ENCODE results near the gene DUSP6. TPM values are rescaled to one million over a fixed set of nuclear protein-coding genes. Genes with fewer than 3 reads are reported as not detected.

Gene DUSP6
- total RNA-seq (10 to 100 TPM; 34.4 to 36.3 TPM), polyA plus RNA-seq (10 to 100 TPM; 24.1 to 37.0 TPM)

DNA sequence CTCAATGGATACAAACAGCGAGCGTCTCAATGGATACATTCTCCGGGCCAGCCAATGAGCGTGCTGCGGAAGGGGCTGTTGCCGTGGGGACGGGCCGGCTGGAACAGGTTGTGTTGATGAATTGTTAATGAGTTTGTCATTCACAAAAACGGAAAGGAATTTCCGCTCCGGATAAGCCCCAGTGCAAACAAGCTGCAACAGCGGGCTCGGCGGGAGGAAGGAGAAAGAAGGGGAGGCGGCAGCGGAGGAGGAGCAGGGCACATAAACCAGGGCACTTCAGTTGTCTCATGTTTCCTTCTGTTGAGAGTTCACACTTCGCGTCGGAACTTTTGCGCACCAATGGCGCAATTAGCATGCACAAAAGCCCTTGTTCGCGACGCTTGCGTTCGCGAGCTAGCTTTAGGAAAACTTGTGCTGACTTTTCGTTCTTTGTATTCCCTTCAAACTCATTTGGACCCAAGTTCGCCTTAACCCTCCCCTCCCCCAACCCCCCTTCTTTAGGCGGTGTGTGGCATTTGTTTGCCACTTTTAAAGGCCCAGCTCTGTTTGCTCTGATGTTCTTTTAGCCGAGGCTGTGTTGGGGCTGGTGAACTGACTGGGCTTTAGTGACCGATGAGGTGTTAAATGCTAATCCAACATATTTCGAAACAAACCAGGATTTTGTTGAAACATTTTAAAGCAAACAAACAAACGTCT is at the start of gene DUSP6:
Gene DUSP6, minus strand, starts transcription at position 10 of the 696 bp plus-strand sequence. CDS start 462 bp downstream, outside the sequence.
- under 1% methylated on average over 34 of the region's 34 CpGs for WGBS
- peaks cover 0 to 40% (median 26%) of the 10 kb centered on the region in 4 donors for H3K4me1 ChIP-seq (ENCODE audit: control insufficient read depth in 4 of 4, insufficient read depth in 4 of 4, low read length in 3 of 4)
- no peaks in the 10 kb centered on the region for H3K9me3 ChIP-seq (ENCODE audit: control insufficient read depth in 4 of 4, low read length in 3 of 4)
- H3K27me3 ChIP-seq (ENCODE audit: control insufficient read depth in 4 of 4, insufficient read depth in 4 of 4, low read length in 3 of 4) = no peaks in the 10 kb centered on the region
- peak; percentile 86 for DNase-seq (ENCODE audit: low spot score)
- H3K36me3 ChIP-seq (ENCODE audit: control insufficient read depth in 4 of 4, insufficient read depth in 3 of 4, low read depth in 1 of 4, low read length in 3 of 4) = peaks cover 0 to 22% (median 2%) of the 10 kb centered on the region in 4 donors
- H3K9ac ChIP-seq (ENCODE audit: low read depth in 1 of 2, low read length in 2 of 2) = peak within 1 kb of the TSS; percentile 98 to 100
- H3K4me3 ChIP-seq (ENCODE audit: low read depth in 1 of 3, low read length in 3 of 3) = peak within 1 kb of the TSS; percentile 85 to 98 (median 98)
- peak within 1 kb of the TSS; percentile 100 for H3K27ac ChIP-seq (ENCODE audit: low read depth in 1 of 2, low read length in 2 of 2)
- TF ChIP-seq JUND (IDR thresholded peaks at IDR 0.05) (peak in 1 of 2 donors; percentile 71), RAD21 (IDR thresholded peaks at IDR 0.05) (peak; percentile 49 to 70), FOXA1 (IDR thresholded peaks at IDR 0.05) (peak; percentile 82), REST (IDR thresholded peaks at IDR 0.05) (peak; percentile 91), EGR1 (IDR thresholded peaks at IDR 0.05; ENCODE audit: low read depth in 2 of 2) (peak; percentile 32 to 58), HNF4A (conservative IDR thresholded peaks at IDR 0.05) (peak; percentile 38 to 61), GABPA (IDR thresholded peaks at IDR 0.05 in 1 of 2, conservative IDR thresholded peaks at IDR 0.05 in 1 of 2) (peak; percentile 34 to 78), SP1 (IDR thresholded peaks at IDR 0.05) (peak; percentile 94), FOXA2 (IDR thresholded peaks at IDR 0.05) (peak; percentile 84), YY1 (IDR thresholded peaks at IDR 0.05) (peak; percentile 33), ZBTB33 (IDR thresholded peaks at IDR 0.05) (peak; percentile 46), RXRA (IDR thresholded peaks at IDR 0.05) (peak; percentile 50 to 81), TAF1 (conservative IDR thresholded peaks at IDR 0.05) (peak; percentile 92), NR2F2 (IDR thresholded peaks at IDR 0.05) (peak; percentile 78), HNF4G (IDR thresholded peaks at IDR 0.05) (no peak)
- TF ChIP-seq, protein P1, sequence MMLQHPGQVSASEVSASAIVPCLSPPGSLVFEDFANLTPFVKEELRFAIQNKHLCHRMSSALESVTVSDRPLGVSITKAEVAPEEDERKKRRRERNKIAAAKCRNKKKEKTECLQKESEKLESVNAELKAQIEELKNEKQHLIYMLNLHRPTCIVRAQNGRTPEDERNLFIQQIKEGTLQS (IDR thresholded peaks at IDR 0.05) = peak; percentile 58
- TF ChIP-seq, protein P2, sequence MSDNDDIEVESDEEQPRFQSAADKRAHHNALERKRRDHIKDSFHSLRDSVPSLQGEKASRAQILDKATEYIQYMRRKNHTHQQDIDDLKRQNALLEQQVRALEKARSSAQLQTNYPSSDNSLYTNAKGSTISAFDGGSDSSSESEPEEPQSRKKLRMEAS (IDR thresholded peaks at IDR 0.05) = peak; percentile 90
- TF ChIP-seq, protein P3, sequence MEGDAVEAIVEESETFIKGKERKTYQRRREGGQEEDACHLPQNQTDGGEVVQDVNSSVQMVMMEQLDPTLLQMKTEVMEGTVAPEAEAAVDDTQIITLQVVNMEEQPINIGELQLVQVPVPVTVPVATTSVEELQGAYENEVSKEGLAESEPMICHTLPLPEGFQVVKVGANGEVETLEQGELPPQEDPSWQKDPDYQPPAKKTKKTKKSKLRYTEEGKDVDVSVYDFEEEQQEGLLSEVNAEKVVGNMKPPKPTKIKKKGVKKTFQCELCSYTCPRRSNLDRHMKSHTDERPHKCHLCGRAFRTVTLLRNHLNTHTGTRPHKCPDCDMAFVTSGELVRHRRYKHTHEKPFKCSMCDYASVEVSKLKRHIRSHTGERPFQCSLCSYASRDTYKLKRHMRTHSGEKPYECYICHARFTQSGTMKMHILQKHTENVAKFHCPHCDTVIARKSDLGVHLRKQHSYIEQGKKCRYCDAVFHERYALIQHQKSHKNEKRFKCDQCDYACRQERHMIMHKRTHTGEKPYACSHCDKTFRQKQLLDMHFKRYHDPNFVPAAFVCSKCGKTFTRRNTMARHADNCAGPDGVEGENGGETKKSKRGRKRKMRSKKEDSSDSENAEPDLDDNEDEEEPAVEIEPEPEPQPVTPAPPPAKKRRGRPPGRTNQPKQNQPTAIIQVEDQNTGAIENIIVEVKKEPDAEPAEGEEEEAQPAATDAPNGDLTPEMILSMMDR (IDR thresholded peaks at IDR 0.05; ENCODE audit: low read depth, low read length, missing input control) = no peak

Data from liver (tissue), 9 donors.